CD4-positive, alpha-beta T cell (primary cell): ENCODE measurements around the gene MAP3K20. TPM values are rescaled to one million over a fixed set of nuclear protein-coding genes. Genes with fewer than 3 reads are reported as not detected.
"Not testable (repeated sequence)": the region's sequence is repeated elsewhere in the genome, so short reads cannot be mapped to it uniquely, and the experiment has no call there.

Experiments
- ATAC-seq: fragments of 200-7000 bp; cut with Tn5 transposase; one replicate; pipeline ENCODE4 v1.10.0; 2022; ENCODE audit warnings: mild to moderate bottlenecking; ENCODE audit not compliant: poor library complexity
- CTCF ChIA-PET: fragments of 350-600 bp; sonication (Branson Sonifier 250); formaldehyde crosslinking; loops from one replicate; lab custom pipeline; 2021; ENCODE audit warnings: antibody characterized with exemption, inconsistent platforms; lab: Charles Lee
- POLR2A ChIA-PET: fragments of 350-600 bp; sonication (Branson Sonifier 250); formaldehyde crosslinking; loops from one replicate; lab custom pipeline; 2021; ENCODE audit warnings: antibody characterized with exemption, inconsistent platforms; lab: Charles Lee
- DNase-seq, 14 experiments: peaks; one replicate each; pipeline ENCODE4 v3.0.0-alpha.2; 2013 to 2020; ENCODE audit warnings: mixed read lengths in 2 of 14
- H3K27ac ChIP-seq, 2 donors: one replicate each; pipeline versions ENCODE4 v1.5.1 to v1.7.0; 2013; ENCODE audit warnings: low read length in 2 of 2, low read depth in 1 of 2, mild to moderate bottlenecking in 1 of 2
- H3K27me3 ChIP-seq, 2 experiments: 1 replicate in 1 of 2; 2 replicates in 1 of 2; pipeline versions ENCODE4 v1.6.1 to v1.7.0; 2013; ENCODE audit warnings: low read length in 2 of 2, control low read depth in 1 of 2, mild to moderate bottlenecking in 1 of 2, moderate library complexity in 1 of 2; ENCODE audit not compliant: insufficient read depth in 2 of 2, control insufficient read depth in 1 of 2
- H3K36me3 ChIP-seq: one replicate; pipeline ENCODE4 v1.6.1; 2013; ENCODE audit warnings: low read length, control low read depth; ENCODE audit not compliant: insufficient read depth
- H3K4me1 ChIP-seq: one replicate; pipeline ENCODE4 v1.6.1; 2013; ENCODE audit warnings: low read length, control low read depth; ENCODE audit not compliant: insufficient read depth
- H3K4me3 ChIP-seq: one replicate; pipeline ENCODE4 v1.5.1; 2013; ENCODE audit warnings: mild to moderate bottlenecking, low read length, moderate library complexity
- H3K9me3 ChIP-seq, 2 experiments: 1 replicate in 1 of 2; 2 replicates in 1 of 2; pipeline versions ENCODE4 v1.6.1 to v1.7.0; 2013; ENCODE audit warnings: low read length in 2 of 2, mild to moderate bottlenecking in 2 of 2, control low read depth in 1 of 2, moderate library complexity in 1 of 2; ENCODE audit not compliant: control insufficient read depth in 1 of 2, insufficient read depth in 1 of 2
- H3K27ac Mint-ChIP-seq: one replicate; pipeline ENCODE4 v1.8.0; 2020; ENCODE audit warnings: mixed read lengths
- H3K27me3 Mint-ChIP-seq: one replicate; pipeline ENCODE4 v1.8.0; 2021; ENCODE audit warnings: mixed read lengths
- H3K36me3 Mint-ChIP-seq: one replicate; pipeline ENCODE4 v1.8.0; 2021; ENCODE audit warnings: low read depth, mixed read lengths
- H3K4me1 Mint-ChIP-seq: one replicate; pipeline ENCODE4 v1.8.0; 2021; ENCODE audit warnings: low read depth, mixed read lengths
- H3K4me3 Mint-ChIP-seq: one replicate; pipeline ENCODE4 v1.8.0; 2020; ENCODE audit warnings: mild to moderate bottlenecking, mixed read lengths
- H3K9me3 Mint-ChIP-seq: one replicate; pipeline ENCODE4 v1.8.0; 2020; ENCODE audit warnings: mixed read lengths
- intact Hi-C, 2 experiments: fragments of 100-400 bp; cut with DNase I in 1 of 2; cut with micrococcal nuclease in 1 of 2; formaldehyde crosslinking; loops; one replicate each; pipeline versions ENCODE4 v1.15.1 to v1.9.0; 2023 to 2025; cut with DNase I, micrococcal nuclease
- total RNA-seq, 174 experiments: library from RNA in 2 of 174; stranded (reverse) in 2 of 174; gene quantifications; one replicate each; pipeline ENCODE4 v1.2.3 and lab custom pipeline; 2021 to 2026
- TF ChIP-seq, protein P1 (sequence below): fragments of 200-600 bp; IDR thresholded peaks from one replicate; pipeline ENCODE4 v1.8.0; 2022; ENCODE audit warnings: antibody characterized with exemption, mild to moderate bottlenecking

The MAP3K20 gene
- total RNA-seq, 2 experiments from 2014 or later: 0.36 to 0.39 TPM

DNA sequence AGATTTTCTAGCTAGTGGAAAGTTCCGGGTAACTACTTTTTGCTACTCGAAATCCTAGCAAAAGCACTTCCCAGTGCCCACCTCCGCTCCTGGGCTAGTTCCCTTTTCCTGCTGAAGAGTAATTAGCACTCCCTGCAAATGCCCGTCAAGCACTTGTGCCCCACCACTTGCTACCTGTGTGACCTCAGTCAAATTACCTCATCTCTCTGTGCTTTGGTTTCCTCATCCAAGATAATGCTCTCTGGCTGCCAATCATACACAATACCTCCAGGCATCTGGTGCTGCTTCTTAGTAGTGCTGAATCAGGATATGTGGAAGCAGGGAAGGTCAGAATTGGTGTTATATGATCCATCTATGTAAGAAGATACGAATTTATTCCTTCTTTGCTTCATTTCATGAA is 176.9 kb downstream of the MAP3K20 start:
- ChIA-PET POLR2A (no interaction called here), CTCF (no interaction called here)
- Mint-ChIP-seq H3K4me3 (no peak overlapping the region), H3K4me1 (no peaks in the 10 kb centered on the region), H3K27ac (no peak overlapping the region), H3K9me3 (no peaks in the 10 kb centered on the region), H3K27me3 (peaks cover 9% of the 10 kb centered on the region), H3K36me3 (no peaks in the 10 kb centered on the region)
- no peak for ATAC-seq
- H3K27ac ChIP-seq: no peak overlapping the region
- H3K4me1 ChIP-seq: no peaks in the 10 kb centered on the region
- no peak overlapping the region for H3K4me3 ChIP-seq
- DNase-seq: no peak
- H3K9me3 ChIP-seq: no peaks in the 10 kb centered on the region
- intact Hi-C loops: no loop called here
- H3K27me3 ChIP-seq: peaks cover 0 to 8% of the 10 kb centered on the region in 2 experiments
- TF ChIP-seq, protein P1, sequence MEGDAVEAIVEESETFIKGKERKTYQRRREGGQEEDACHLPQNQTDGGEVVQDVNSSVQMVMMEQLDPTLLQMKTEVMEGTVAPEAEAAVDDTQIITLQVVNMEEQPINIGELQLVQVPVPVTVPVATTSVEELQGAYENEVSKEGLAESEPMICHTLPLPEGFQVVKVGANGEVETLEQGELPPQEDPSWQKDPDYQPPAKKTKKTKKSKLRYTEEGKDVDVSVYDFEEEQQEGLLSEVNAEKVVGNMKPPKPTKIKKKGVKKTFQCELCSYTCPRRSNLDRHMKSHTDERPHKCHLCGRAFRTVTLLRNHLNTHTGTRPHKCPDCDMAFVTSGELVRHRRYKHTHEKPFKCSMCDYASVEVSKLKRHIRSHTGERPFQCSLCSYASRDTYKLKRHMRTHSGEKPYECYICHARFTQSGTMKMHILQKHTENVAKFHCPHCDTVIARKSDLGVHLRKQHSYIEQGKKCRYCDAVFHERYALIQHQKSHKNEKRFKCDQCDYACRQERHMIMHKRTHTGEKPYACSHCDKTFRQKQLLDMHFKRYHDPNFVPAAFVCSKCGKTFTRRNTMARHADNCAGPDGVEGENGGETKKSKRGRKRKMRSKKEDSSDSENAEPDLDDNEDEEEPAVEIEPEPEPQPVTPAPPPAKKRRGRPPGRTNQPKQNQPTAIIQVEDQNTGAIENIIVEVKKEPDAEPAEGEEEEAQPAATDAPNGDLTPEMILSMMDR: no peak
- no peaks in the 10 kb centered on the region for H3K36me3 ChIP-seq

DNA sequence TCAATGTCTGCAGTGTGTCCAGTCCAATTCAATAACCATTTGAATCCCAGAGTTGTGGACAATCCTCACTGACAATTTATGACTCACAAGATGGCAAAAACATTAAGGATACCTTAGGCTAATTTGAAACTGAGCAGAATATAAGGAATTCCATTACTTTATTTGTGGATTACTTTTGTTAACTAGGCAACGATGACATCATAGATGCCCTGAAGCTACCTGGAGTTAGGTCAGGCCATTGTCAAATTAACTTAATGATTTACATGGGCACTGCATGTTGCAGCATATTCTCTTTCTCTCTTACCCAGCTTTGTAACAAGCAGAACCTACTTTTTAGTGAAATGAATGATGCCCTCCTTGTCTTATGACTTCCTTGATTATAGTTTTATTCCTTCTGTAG is 179.0 kb downstream of the MAP3K20 start:
- Histone ChIP-seq H3K4me3 (no peak overlapping the region), H3K27me3 (peaks cover 0 to 8% of the 10 kb centered on the region in 2 experiments), H3K4me1 (no peaks in the 10 kb centered on the region), H3K9me3 (no peaks in the 10 kb centered on the region), H3K36me3 (no peaks in the 10 kb centered on the region), H3K27ac (no peak overlapping the region)
- no peaks in the 10 kb centered on the region for H3K9me3 Mint-ChIP-seq
- H3K27me3 Mint-ChIP-seq: peaks cover 9% of the 10 kb centered on the region
- CTCF ChIA-PET: no interaction called here
- no peaks in the 10 kb centered on the region for H3K4me1 Mint-ChIP-seq
- H3K27ac Mint-ChIP-seq: no peak overlapping the region
- TF ChIP-seq, protein P1: no peak
- POLR2A ChIA-PET: no interaction called here
- H3K4me3 Mint-ChIP-seq: no peak overlapping the region
- intact Hi-C loops: no loop called here
- H3K36me3 Mint-ChIP-seq: no peaks in the 10 kb centered on the region
- ATAC-seq (no peak), DNase-seq (no peak)

DNA sequence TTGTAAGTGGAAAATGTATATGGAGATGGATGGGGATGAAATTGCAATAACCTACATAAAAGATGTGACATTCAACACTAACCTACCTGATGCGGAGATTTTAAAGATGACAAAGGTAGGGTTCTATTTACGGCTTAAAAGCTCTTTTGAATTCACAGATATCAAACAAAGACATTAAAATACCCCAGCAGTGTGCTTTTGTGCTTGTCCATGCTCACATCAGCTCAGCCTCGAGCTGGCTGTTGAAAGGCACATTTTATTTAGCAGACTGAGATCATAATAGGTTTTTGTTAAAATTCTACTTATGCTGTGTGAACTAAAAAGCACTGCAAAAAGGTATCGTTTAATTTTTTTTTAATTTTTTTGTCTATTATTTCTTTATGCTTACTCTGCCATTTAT is 183.1 kb downstream of the MAP3K20 start:
- no peak overlapping the region for H3K4me3 ChIP-seq
- ATAC-seq: no peak
- DNase-seq: no peak
- no peaks in the 10 kb centered on the region for H3K36me3 ChIP-seq
- no peak overlapping the region for H3K27ac ChIP-seq
- H3K27me3 Mint-ChIP-seq: no peaks in the 10 kb centered on the region
- TF ChIP-seq, protein P1: no peak
- ChIA-PET CTCF (no interaction called here), POLR2A (no interaction called here)
- no peaks in the 10 kb centered on the region for H3K9me3 ChIP-seq
- H3K4me3 Mint-ChIP-seq: no peak overlapping the region
- H3K4me1 ChIP-seq: no peaks in the 10 kb centered on the region
- H3K36me3 Mint-ChIP-seq: no peaks in the 10 kb centered on the region
- no peaks in the 10 kb centered on the region for H3K9me3 Mint-ChIP-seq
- intact Hi-C loops: no loop called here
- peaks cover 0 to 8% of the 10 kb centered on the region in 2 experiments for H3K27me3 ChIP-seq
- H3K27ac Mint-ChIP-seq: no peak overlapping the region
- H3K4me1 Mint-ChIP-seq: peaks cover 3% of the 10 kb centered on the region

DNA sequence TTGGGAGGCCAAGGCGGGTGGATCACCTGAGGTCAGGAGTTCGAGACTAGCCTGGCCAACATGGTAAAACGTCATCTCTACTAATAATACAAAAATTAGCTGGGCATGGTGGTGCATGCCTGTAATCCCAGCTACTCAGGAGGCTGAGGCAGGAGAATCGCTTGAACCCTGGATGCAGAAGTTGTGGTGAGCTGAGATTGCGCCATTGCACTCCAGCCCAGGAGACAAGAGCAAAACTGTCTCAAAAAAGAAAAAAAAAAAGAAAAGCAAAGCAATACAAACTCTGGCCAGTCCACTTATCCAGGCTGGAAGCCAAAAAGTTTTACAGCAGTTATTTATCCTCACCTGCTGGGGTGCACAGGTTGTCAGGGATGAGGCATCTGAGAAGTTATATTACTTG is 186.7 kb downstream of the MAP3K20 start:
- H3K9me3 Mint-ChIP-seq, H3K27me3 Mint-ChIP-seq, H3K27ac Mint-ChIP-seq, H3K36me3 ChIP-seq, H3K4me3 ChIP-seq, POLR2A ChIA-PET, H3K9me3 ChIP-seq, H3K36me3 Mint-ChIP-seq, H3K27me3 ChIP-seq, H3K27ac ChIP-seq, ATAC-seq, CTCF ChIA-PET, intact Hi-C loops, H3K4me3 Mint-ChIP-seq, DNase-seq: not testable (repeated sequence)
- H3K4me1 ChIP-seq: peaks cover 12% of the 10 kb centered on the region
- peaks cover 17% of the 10 kb centered on the region for H3K4me1 Mint-ChIP-seq
